ENCODE results near the gene EIF4E1B.

GRCh38 chr5:176694631-176695030 is 64.2 kb downstream of the EIF4E1B start:
- TF ChIP-seq, protein P1, sequence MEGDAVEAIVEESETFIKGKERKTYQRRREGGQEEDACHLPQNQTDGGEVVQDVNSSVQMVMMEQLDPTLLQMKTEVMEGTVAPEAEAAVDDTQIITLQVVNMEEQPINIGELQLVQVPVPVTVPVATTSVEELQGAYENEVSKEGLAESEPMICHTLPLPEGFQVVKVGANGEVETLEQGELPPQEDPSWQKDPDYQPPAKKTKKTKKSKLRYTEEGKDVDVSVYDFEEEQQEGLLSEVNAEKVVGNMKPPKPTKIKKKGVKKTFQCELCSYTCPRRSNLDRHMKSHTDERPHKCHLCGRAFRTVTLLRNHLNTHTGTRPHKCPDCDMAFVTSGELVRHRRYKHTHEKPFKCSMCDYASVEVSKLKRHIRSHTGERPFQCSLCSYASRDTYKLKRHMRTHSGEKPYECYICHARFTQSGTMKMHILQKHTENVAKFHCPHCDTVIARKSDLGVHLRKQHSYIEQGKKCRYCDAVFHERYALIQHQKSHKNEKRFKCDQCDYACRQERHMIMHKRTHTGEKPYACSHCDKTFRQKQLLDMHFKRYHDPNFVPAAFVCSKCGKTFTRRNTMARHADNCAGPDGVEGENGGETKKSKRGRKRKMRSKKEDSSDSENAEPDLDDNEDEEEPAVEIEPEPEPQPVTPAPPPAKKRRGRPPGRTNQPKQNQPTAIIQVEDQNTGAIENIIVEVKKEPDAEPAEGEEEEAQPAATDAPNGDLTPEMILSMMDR (conservative IDR thresholded peaks at IDR 0.05 in 1 of 2, IDR thresholded peaks at IDR 0.05 in 1 of 2; ENCODE audit: extremely low read depth in 1 of 2, insufficient read depth in 1 of 2, low read depth in 1 of 2, low read length in 2 of 2) = no peak
- TF ChIP-seq EZH2 (IDR thresholded peaks at IDR 0.05; ENCODE audit: borderline replicate concordance, low read length) = no peak
